Calu3 (cell line): ENCODE results near the gene SLC25A36. TPM values are rescaled to one million over a fixed set of nuclear protein-coding genes. Genes with fewer than 3 reads are reported as not detected.
"Not testable (repeated sequence)": the region's sequence is repeated elsewhere in the genome, so short reads cannot be mapped to it uniquely, and the experiment has no call there.

ENCODE experiments used
- BruUV-seq: library from RNA; stranded (reverse); fragments of 400-500 nt; replicated peaks from 2 replicates; lab custom pipeline; 2021; lab: Mats Ljungman, UMichigan
- CTCF ChIA-PET: fragments of 300-600 bp; sonication (Branson Sonifier 250); formaldehyde crosslinking; loops from one replicate; lab custom pipeline; 2022; ENCODE audit warnings: antibody characterized with exemption; lab: Charles Lee
- DNase-seq: peaks from one replicate; pipeline ENCODE4 v3.0.0; 2022
- H3K27ac Mint-ChIP-seq: one replicate; pipeline ENCODE4 v1.8.0; 2022; ENCODE audit warnings: mixed read lengths; ENCODE audit not compliant: unreplicated experiment
- H3K27me3 Mint-ChIP-seq: one replicate; pipeline ENCODE4 v1.8.0; 2022; ENCODE audit warnings: mixed read lengths; ENCODE audit not compliant: unreplicated experiment
- H3K36me3 Mint-ChIP-seq: one replicate; pipeline ENCODE4 v1.8.0; 2022; ENCODE audit warnings: mild to moderate bottlenecking, moderate library complexity, mixed read lengths; ENCODE audit not compliant: insufficient read depth, unreplicated experiment
- H3K4me1 Mint-ChIP-seq: one replicate; pipeline ENCODE4 v1.8.0; 2022; ENCODE audit warnings: mild to moderate bottlenecking, low read depth, mixed read lengths; ENCODE audit not compliant: unreplicated experiment
- H3K4me3 Mint-ChIP-seq: one replicate; pipeline ENCODE4 v1.8.0; 2022; ENCODE audit warnings: mild to moderate bottlenecking, low read depth, moderate library complexity, mixed read lengths; ENCODE audit not compliant: unreplicated experiment
- H3K9me3 Mint-ChIP-seq: one replicate; pipeline ENCODE4 v1.8.0; 2022; ENCODE audit warnings: low read depth, mixed read lengths; ENCODE audit not compliant: unreplicated experiment
- intact Hi-C: fragments of 100-400 bp; cut with micrococcal nuclease; formaldehyde crosslinking; loops from one replicate; pipeline ENCODE4 v1.10.0; 2022; ENCODE audit not compliant: unreplicated experiment
- total RNA-seq: library from RNA; stranded (reverse); gene quantifications from 2 replicates; pipeline ENCODE4 v1.2.3, GENCODE V29; 2022
- TF ChIP-seq, protein P1 (sequence below): fragments of 200-600 bp; IDR thresholded peaks from one replicate; pipeline ENCODE4 v1.8.0; 2022; ENCODE audit warnings: antibody characterized with exemption; ENCODE audit not compliant: unreplicated experiment

The SLC25A36 gene
- total RNA-seq, 1 experiment from 2014 or later, result 114 TPM

DNA sequence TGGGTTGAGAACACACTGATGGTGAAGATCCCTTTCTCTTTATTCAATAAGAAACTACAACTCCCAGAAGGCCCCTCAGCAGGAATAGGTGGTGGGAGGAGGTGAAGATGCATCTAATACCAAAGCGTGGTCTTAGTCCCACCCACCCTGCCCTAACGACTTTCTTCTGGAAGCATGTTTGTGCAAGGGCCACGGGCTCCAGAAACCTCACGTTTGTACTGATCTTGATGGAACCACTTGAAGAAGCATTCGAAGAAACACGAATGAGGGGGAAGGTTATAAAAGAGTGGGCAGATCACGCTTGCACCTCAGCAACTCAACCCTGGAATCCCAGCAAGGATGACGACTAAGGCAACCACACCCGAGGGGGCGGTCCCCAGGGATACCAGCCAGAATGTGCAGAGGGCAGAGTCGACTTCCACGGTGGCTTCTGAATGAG, 10.6 kb upstream of the SLC25A36 start:
- Mint-ChIP-seq H3K27me3 (peaks cover 38% of the 10 kb centered on the region), H3K27ac (no peak overlapping the region), H3K9me3 (no peaks in the 10 kb centered on the region), H3K36me3 (no peaks in the 10 kb centered on the region), H3K4me3 (no peak overlapping the region), H3K4me1 (no peaks in the 10 kb centered on the region)
- DNase-seq, result no peak
- TF ChIP-seq, protein P1, sequence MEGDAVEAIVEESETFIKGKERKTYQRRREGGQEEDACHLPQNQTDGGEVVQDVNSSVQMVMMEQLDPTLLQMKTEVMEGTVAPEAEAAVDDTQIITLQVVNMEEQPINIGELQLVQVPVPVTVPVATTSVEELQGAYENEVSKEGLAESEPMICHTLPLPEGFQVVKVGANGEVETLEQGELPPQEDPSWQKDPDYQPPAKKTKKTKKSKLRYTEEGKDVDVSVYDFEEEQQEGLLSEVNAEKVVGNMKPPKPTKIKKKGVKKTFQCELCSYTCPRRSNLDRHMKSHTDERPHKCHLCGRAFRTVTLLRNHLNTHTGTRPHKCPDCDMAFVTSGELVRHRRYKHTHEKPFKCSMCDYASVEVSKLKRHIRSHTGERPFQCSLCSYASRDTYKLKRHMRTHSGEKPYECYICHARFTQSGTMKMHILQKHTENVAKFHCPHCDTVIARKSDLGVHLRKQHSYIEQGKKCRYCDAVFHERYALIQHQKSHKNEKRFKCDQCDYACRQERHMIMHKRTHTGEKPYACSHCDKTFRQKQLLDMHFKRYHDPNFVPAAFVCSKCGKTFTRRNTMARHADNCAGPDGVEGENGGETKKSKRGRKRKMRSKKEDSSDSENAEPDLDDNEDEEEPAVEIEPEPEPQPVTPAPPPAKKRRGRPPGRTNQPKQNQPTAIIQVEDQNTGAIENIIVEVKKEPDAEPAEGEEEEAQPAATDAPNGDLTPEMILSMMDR, result no peak
- intact Hi-C loops, result no loop called here
- BruUV-seq, result no TSS peak
- CTCF ChIA-PET, result interaction anchor here (0.6 kb wide), 1 partner anchor 22 kb away, joined by 6 read pairs; no protein-coding TSS in a partner anchor

DNA sequence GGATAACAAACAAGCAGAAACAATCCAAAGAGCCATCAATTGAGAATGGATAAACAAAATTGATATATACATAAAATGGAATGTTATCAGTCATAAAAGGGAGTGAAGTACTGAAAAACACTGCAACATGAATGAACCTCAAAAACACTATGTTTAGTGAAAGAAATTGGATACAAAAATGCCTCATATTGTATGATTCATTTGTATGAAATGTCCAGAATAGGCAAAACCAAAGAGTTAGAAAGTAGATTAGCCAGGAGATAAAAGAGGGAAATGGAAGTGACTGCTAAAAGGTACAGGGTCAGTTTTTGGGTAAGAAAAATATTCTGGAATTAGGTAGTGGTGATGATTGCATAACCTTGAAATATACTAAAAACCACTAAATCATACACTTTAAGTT, 9.8 kb upstream of the SLC25A36 start:
- no TSS peak for BruUV-seq

DNA sequence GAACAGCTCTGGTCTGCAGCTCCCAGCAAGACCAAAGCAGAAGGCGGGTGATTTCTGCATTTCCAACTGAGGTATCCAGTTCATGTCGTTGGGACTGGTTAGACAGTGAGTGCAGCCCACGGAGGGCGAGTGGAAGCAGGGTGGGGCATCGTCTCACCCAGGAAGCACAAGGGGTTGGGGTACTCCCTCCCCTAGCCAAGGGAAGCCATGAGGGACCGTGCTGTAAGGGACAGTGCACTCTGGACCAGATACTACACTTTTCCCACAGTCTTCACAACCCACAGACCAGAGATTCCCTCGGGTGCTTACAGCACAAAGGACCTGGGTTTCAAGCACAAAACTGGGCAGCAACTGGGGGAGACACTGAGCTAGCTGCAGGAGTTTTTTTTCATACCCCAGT, 8.5 kb upstream of the SLC25A36 start:
- CTCF ChIA-PET, result no interaction called here
- H3K27ac Mint-ChIP-seq, result no peak overlapping the region
- intact Hi-C loops, result no loop called here
- peaks cover 48% of the 10 kb centered on the region for H3K27me3 Mint-ChIP-seq
- no peaks in the 10 kb centered on the region for H3K4me1 Mint-ChIP-seq
- H3K36me3 Mint-ChIP-seq, result no peaks in the 10 kb centered on the region
- no peak for DNase-seq
- no peak overlapping the region for H3K4me3 Mint-ChIP-seq
- TF ChIP-seq, protein P1, result no peak
- no TSS peak for BruUV-seq
- peaks cover 2% of the 10 kb centered on the region for H3K9me3 Mint-ChIP-seq

More for the DNA sequence above, 9.8 kb upstream of the SLC25A36 start:
- CTCF ChIA-PET, result no interaction called here
- DNase-seq, result no peak
- no peaks in the 10 kb centered on the region for H3K4me1 Mint-ChIP-seq
- H3K27me3 Mint-ChIP-seq, result peaks cover 45% of the 10 kb centered on the region
- intact Hi-C loops, result no loop called here
- TF ChIP-seq, protein P1, result no peak
- H3K27ac Mint-ChIP-seq, result no peak overlapping the region
- H3K4me3 Mint-ChIP-seq, result no peak overlapping the region
- H3K9me3 Mint-ChIP-seq, result peaks cover 2% of the 10 kb centered on the region
- H3K36me3 Mint-ChIP-seq, result no peaks in the 10 kb centered on the region

DNA sequence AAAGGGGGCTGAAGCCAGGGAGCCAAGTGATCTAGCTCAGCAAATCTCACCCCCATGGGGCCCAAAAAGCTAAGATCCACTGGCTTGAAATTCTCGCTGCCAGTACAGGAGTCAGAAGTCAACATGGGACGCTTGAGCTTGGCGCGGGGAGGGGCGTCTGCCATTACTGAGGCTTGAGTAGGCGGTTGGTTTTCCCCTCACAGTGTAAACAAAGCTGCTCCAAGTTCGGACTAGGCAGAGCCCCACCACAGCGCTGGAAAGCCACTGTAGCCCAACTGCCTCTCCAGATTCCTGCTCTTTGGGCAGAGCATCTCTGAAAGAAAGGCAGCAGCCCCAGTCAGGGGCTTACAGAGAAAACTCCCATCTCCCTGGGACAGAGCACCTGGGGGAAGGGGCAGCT, 8.1 kb upstream of the SLC25A36 start:
- no peaks in the 10 kb centered on the region for H3K4me1 Mint-ChIP-seq
- no peak overlapping the region for H3K4me3 Mint-ChIP-seq
- H3K9me3 Mint-ChIP-seq, result peaks cover 2% of the 10 kb centered on the region
- H3K36me3 Mint-ChIP-seq, result no peaks in the 10 kb centered on the region
- peaks cover 48% of the 10 kb centered on the region for H3K27me3 Mint-ChIP-seq
- TF ChIP-seq, protein P1, result no peak
- H3K27ac Mint-ChIP-seq, result no peak overlapping the region
- no peak for DNase-seq
- no TSS peak for BruUV-seq
- CTCF ChIA-PET, result no interaction called here
- intact Hi-C loops, result no loop called here

DNA sequence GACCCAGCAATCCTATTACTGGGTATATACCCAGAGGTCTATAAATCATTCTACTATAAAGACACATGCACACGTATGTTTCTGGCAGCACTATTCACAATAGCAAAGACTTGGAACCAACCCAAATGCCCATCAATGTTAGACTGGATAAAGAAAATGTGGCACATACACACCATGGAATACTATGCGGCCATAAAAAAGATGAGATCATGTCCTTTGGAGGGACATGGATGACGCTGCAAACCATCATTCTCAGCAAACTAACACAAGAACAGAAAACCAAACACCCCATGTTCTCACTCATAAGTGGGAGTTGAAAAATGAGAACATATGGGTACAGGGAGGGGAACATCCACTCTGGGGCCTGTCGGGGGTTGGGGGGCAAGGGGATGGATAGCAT, 2.3 kb upstream of the SLC25A36 start:
- H3K4me3 Mint-ChIP-seq, DNase-seq, intact Hi-C loops, H3K9me3 Mint-ChIP-seq, H3K4me1 Mint-ChIP-seq, CTCF ChIA-PET, BruUV-seq, H3K27ac Mint-ChIP-seq: not testable (repeated sequence)
- Mint-ChIP-seq H3K36me3 (peaks cover 33% of the 10 kb centered on the region), H3K27me3 (peaks cover 28% of the 10 kb centered on the region)
